NCI-H2081 treated with DMSO at 0.1 percent for 48 hours (cell line): ENCODE measurements around the gene COA5.
"Not testable (repeated sequence)": the region's sequence is repeated elsewhere in the genome, so short reads cannot be mapped to it uniquely, and the experiment has no call there.

Experiments
- DNase-seq: peaks from one replicate; lab custom pipeline; 2025; lab: John Stamatoyannopoulos, UW

The COA5 gene

DNA sequence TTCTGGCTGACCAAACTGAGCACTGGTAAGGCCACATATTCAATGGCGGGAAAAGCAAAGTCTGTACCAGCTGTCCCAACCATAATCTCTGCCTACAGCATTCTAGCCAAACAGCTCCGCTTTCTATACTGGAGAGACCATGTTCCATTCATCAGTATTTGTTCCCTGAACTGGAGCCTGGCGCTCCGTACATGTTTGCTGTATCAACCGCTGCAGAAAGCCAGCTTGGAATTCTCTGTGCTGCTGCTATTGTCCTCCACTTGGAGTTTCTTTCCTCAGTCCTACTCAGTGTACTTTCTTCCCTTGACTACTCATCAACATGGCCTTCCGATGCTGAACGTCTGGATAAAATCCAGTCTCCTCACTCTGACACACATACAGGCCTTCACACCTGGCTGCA is 1.9 kb downstream of the COA5 start:
- DNase-seq = no peak

DNA sequence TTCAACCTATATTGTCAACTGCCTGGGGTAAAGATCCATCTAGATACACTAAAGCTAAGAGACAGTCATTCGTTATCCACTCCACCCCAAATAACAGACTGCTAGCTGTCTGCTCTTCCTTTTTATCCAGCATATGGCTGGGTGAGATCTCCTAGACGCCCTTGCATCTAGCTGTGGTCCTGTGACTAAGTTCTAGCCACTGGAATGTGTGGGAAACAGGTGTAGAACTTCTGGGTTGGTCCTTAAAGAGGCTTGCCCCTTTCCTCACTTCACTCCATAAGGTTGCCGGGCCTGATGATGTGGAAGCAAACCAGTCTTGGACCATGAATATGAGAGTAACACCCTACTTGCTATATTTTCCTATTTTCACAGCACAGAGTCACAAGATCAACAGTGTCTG is 3.2 kb downstream of the COA5 start:
- DNase-seq = no peak

DNA sequence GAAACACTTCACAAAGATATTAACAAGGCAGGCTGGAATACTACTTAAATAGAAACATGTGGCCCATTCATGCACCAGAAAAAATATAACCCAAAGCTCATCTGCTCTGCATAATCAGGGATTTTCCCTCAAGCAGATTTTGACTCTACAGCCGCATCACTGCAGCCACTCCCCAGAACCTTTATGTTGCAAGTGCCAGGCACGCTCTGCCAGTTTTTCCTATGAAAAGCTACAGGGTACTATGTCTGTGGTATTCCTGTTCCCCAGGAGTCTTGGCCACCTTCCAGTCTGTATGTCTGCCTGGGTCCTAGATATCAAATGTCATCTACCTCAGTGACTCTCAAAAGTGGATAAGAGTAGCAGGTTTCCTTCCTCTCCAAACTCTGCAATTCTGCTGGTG is 3.8 kb downstream of the COA5 start:
- no peak for DNase-seq

- DNase-seq = no peak
These were observed 6.7 kb downstream of the COA5 start for GRCh38 chr2:98601532-98602132.

DNA sequence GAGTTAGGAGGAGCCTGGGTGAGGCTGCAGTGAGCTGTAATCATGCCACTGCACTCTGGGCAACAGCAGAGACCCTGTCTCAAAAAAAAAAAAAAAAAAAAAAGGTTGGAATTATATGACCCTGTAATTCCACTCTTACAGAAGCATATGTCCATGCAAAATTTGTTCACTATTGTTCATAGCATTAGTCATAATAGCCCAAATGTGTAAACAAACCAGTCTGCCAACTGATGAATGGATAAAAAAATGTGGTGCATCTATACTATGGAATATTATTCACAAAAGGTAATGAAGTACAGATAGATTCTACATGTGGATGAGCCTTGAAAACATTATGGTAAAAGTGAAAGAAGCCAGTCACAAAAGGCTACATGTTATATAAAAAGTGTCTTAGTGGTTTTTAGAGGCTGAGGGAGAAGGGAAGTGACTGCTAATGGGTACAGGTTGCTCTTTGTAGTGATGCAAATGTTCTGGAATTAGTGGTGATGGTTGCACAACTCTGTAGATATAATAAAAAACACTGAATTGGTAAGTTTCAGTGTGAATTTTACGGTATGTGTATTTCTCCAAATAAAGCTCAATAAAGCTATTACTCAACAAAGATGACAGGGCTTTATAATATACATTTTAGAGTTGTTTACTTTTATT is 9.4 kb downstream of the COA5 start:
- no peak for DNase-seq

DNA sequence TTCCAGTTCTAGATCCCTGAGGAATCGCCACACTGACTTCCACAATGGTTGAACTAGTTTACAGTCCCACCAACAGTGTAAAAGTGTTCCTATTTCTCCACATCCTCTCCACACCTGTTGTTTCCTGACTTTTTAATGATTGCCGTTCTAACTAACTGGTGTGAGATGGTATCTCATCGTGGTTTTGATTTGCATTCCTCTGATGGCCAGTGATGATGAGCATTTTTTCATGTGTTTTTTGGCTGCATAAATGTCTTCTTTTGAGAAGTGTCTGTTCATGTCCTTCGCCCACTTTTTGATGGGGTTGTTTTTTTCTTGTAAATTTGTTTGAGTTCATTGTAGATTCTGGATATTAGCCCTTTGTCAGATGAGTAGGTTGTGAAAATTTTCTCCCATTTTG is 13.6 kb downstream of the COA5 start:
- not testable (repeated sequence) for DNase-seq

DNA sequence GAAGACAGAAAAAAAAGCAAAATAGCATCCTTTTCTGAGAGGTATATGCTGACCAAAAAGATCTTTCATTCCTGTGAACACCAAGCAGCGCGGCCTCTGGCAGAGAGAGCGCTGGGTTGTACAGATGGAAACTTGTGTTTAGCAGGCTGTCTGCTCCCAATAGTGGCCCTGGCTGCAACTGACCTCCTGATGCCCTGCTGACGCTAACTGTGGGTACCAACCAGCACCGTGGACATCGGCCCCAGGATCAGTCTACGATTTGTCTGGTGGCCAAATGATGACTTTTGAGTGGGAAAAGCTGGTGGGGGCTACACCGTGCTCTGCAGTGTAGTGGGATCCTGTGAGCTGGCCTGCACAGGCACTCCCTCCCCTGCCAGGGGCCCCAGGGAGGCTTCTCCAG is 15.7 kb downstream of the COA5 start:
- no peak for DNase-seq

GRCh38 chr2:98589489-98589888 is 18.8 kb downstream of the COA5 start:
- no peak for DNase-seq

GRCh38 chr2:98588880-98589431 is 19.4 kb downstream of the COA5 start:
- DNase-seq = no peak

DNA sequence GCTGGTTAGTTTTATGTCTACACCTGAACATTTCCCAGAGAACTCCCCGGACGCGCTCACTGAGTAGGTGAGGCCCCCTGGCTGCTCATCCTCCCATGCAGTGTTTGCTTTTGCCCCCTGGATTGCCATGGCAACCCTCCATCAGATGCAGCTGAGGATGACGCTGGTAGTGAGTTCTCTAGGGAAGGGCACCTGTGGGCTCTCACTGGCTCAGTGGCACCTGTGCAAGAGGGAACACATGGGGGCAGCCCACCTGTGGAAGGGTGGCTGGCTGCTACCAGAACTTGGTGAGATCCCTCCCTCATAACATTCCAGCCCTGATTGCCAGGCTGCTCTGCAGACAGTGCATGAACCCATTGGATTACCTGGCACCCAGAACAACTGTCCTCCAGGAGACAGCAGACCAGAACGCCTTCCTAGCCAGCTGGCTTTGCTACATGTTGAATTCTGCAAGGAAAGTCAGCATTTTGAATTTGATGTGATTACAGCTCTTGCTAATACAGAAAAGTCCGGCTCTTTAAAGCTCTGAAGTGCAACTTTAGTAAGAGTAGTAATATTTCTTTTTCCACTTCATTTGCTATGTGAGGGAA is 21.7 kb downstream of the COA5 start:
- no peak for DNase-seq

- DNase-seq = no peak
These were observed 22.9 kb downstream of the COA5 start for GRCh38 chr2:98585386-98585785.

DNA sequence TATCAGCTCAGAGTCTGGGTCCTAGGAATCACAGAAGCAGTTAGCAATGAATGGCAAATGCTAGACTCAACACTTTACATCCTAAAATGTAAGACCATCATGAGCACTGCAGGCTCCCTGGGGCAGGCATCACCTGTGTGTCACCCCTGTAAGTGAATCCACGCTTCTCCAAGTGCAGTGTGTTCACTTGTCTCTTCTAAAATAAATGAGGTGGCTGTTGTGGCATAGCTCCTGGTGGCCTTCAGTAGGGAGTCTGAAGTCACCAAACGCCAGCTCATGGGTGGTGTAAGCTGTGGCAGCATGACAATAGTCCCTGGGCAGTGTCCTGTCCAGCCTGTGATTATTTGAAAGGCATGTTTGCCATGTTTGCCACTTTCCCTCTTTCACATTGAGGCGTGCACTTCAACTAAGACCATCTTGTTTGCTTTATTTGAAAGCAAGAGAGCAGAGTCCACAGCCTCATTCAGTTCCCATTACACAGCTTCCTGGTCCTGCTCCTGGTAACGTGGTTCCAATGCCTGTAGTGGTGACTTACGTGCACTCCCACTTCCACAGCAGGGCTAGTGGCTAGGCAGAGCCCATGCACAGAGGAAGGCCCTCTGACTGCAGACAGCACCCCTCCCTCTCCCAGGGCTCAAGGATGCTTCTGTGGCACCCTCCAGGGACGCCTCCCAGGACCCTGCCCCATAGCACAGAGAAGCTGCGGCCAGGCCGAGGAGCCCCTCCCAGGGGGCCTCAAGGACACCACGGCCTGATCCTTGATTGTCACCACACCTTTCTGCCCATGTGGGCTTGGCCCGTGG is 24.3 kb downstream of the COA5 start:
- no peak for DNase-seq

GRCh38 chr2:98583276-98583675 is 25.0 kb downstream of the COA5 start:
- no peak for DNase-seq

GRCh38 chr2:98582523-98582922 is 25.8 kb downstream of the COA5 start:
- no peak for DNase-seq

DNA sequence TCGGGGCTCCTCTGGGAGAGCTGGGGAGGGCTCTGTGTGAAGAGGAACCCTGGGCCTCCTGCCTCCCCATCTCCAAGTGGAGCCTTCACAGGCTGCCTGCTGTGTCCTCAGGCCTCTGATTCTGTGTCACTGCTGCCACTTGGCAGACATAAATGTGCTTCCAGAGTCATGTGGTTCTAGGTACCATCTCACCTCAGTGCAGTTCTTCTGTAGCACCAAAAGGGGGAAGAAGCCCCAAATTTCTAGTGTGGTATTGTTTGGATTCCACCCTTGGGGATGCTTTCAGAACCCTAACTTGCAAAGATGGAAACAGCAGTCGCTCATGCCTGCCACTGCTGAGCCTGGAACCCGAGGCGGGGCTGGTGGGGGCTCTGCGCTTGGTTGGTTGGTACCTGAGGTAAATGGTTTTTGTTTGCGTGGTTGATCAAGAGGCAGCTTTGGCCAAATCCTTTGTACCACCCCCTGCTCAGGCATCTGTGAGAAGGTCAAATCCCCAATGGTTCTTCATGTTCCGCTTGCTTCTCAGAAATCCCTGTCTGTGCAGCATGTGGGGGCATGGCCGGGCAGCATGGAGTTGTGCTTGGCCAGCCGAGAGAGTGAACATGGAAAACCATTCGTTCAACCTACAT is 27.5 kb downstream of the COA5 start:
- no peak for DNase-seq

DNA sequence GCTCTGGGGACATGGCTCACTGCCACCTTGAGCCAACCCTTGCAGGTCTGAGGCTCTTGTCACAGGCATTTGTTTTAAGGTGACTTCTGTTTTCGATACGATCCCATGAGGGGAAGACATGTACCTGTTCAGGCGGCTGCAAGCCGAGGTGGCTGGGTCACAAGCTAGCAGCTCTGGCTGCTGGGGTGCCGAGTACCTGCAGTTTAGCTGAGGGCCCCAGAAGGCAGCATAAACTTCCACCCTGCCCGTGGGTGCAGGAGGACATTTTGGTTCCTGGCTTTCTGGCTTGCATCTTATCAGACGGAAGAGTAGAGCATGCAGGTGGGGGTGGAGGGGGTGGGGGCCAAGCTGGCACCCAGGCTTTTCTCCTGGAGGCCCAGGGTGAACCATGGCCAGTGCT is 28.4 kb downstream of the COA5 start:
- DNase-seq = no peak

DNA sequence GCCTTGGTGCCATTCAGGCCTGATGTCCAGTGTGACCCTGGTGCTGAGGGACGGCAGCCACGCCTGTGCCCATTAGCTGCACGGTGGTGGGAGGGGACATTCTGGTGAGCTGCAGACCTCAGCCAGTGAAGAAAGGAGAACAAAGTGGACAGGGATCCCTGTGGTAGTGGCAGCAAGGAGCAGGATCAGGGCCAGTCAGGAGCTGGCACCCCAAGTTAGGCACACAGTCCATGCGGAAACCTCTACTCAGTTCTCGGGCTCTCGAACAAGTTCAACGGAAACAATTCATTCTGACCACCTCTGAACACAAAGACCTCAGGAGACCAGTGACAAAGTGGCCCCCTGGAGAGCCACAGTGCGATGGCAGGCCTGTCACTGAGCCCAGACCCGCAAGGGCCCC is 30.1 kb downstream of the COA5 start:
- DNase-seq = no peak

GRCh38 chr2:98577313-98577712 is 31.0 kb downstream of the COA5 start:
- DNase-seq = no peak

GRCh38 chr2:98576666-98577312 is 31.5 kb downstream of the COA5 start:
- no peak for DNase-seq

GRCh38 chr2:98573426-98573825 is 34.9 kb downstream of the COA5 start:
- no peak for DNase-seq

GRCh38 chr2:98572676-98573075 is 35.6 kb downstream of the COA5 start:
- no peak for DNase-seq

DNA sequence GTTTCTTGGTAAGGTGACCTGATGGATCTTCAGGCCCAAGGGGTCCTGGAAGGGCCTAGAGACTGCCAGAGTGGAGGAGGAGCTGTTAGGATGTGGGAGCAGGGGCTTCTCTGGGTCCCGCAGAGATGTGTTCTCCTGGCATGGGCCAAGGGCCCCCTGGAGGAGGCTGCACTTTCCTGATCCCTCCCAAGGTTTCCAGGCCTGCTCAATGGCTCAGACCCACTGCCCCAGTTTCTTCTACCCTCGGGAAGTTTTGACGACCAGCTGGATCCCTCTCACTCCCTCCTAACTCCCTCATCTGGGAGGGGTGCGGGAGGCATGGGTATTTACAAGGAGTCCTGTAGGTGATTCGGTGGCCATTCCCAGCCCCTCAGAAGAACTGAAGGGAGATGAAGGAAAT is 36.1 kb downstream of the COA5 start:
- DNase-seq = no peak
